OCI-LY7 (cell line): ENCODE measurements around the gene SUSD4. TPM values are rescaled to one million over a fixed set of nuclear protein-coding genes. Genes with fewer than 3 reads are reported as not detected.

Source experiments
- BruUV-seq: library from RNA; stranded (reverse); fragments of 400-500 nt; replicated peaks from 2 replicates; lab custom pipeline; 2021; lab: Mats Ljungman, UMichigan
- CTCF ChIA-PET: fragments of 300-600 bp; sonication (Branson Sonifier 250); formaldehyde crosslinking; loops from one replicate; lab custom pipeline; 2022; ENCODE audit warnings: antibody characterized with exemption; ENCODE audit not compliant: unreplicated experiment; lab: Charles Lee
- POLR2A ChIA-PET: fragments of 300-600 bp; sonication (Branson Sonifier 250); formaldehyde crosslinking; loops from one replicate; lab custom pipeline; 2022; ENCODE audit warnings: antibody characterized with exemption; lab: Charles Lee
- DNase-seq: peaks from one replicate; pipeline ENCODE4 v3.0.0-alpha.2; 2015; ENCODE audit warnings: low spot score
- H2AFZ ChIP-seq: fragments of 200-600 bp; sonication (generic), shearing (Covaris generic); 2 replicates; pipeline ENCODE4 v1.6.1; 2014; ENCODE audit warnings: mild to moderate bottlenecking, antibody characterized with exemption, low read length, moderate library complexity
- H3K27ac ChIP-seq: fragments of 200-600 bp; sonication (generic); 2 replicates; pipeline ENCODE4 v1.5.1; 2014; ENCODE audit warnings: mixed run types, low read depth, mild to moderate bottlenecking, moderate library complexity, low read length, inconsistent platforms; ENCODE audit not compliant: poor library complexity, severe bottlenecking
- H3K36me3 ChIP-seq: fragments of 200-600 bp; sonication (generic); 2 replicates; pipeline ENCODE4 v1.6.1; 2014; ENCODE audit warnings: mild to moderate bottlenecking, antibody characterized with exemption, low read length, moderate library complexity, mixed read lengths; ENCODE audit not compliant: insufficient read depth
- H3K4me1 ChIP-seq: fragments of 200-600 bp; sonication (generic); 2 replicates; pipeline ENCODE4 v1.5.1; 2014; ENCODE audit warnings: mild to moderate bottlenecking, low read length; ENCODE audit not compliant: insufficient read depth, poor library complexity, severe bottlenecking
- H3K4me2 ChIP-seq: fragments of 200-600 bp; sonication (generic); 2 replicates; pipeline ENCODE4 v1.6.1; 2014; ENCODE audit warnings: mild to moderate bottlenecking, low read length
- H3K4me3 ChIP-seq: fragments of 200-600 bp; sonication (generic); 2 replicates; pipeline ENCODE4 v1.5.1; 2014; ENCODE audit warnings: mild to moderate bottlenecking, low read depth, low read length; ENCODE audit not compliant: poor library complexity, severe bottlenecking
- H3K79me2 ChIP-seq: fragments of 200-600 bp; sonication (generic); 2 replicates; pipeline ENCODE4 v1.6.1; 2016; ENCODE audit warnings: low read depth, mild to moderate bottlenecking, low read length, moderate library complexity, mixed read lengths; ENCODE audit not compliant: insufficient read depth
- H3K9me2 ChIP-seq: fragments of 200-600 bp; sonication (generic); 2 replicates; pipeline ENCODE4 v1.6.1; 2016; ENCODE audit warnings: mild to moderate bottlenecking, low read length, mixed read lengths; ENCODE audit not compliant: insufficient read depth
- H3K9me3 ChIP-seq: fragments of 200-600 bp; sonication (generic); 2 replicates; pipeline ENCODE4 v1.6.1; 2014; ENCODE audit warnings: mild to moderate bottlenecking, mixed run types, low read length, mixed read lengths
- H4K20me1 ChIP-seq: fragments of 200-600 bp; sonication (generic); 2 replicates; pipeline ENCODE4 v1.6.1; 2014; ENCODE audit warnings: mild to moderate bottlenecking, antibody characterized with exemption, low read length, moderate library complexity, mixed read lengths; ENCODE audit not compliant: insufficient read depth
- CTCF ChIP-seq: fragments of 200-600 bp; sonication (generic); conservative IDR thresholded peaks from 2 replicates; pipeline ENCODE4 v1.5.1; 2014; ENCODE audit warnings: mild to moderate bottlenecking, antibody characterized with exemption, low read length, moderate library complexity, mixed read lengths
- EZH2phosphoT487 ChIP-seq: fragments of 200-600 bp; sonication (generic); IDR thresholded peaks from 2 replicates; pipeline ENCODE4 v1.6.1; 2018; ENCODE audit warnings: low read depth, borderline replicate concordance, mild to moderate bottlenecking, mixed run types, antibody characterized with exemption, low read length, moderate library complexity, mixed read lengths
- intact Hi-C: fragments of 100-400 bp; cut with micrococcal nuclease; formaldehyde crosslinking; loops from one replicate; pipeline ENCODE4 v1.10.0; 2022; ENCODE audit not compliant: unreplicated experiment
- total RNA-seq, 2 experiments: library from RNA; depleted of rRNA in 1 of 2; stranded (reverse); fragments of >200 nt in 1 of 2; shearing (Covaris generic) in 1 of 2; gene quantifications; 2 replicates each; pipeline ENCODE4 v1.2.3, GENCODE V29; 2014 to 2022

SUSD4 gene
- total RNA-seq, 2 experiments from 2014 or later, result 0.42 TPM; not detected in 1

GRCh38 chr1:223364685-223365382 lies 858 bp upstream of the SUSD4 start:
- intact Hi-C loops, result loop anchor here (10.0 kb wide), 1 partner anchor 480 kb away; the partner anchor contains the start of gene TP53BP2
- no peak overlapping the region for H3K4me2 ChIP-seq
- H4K20me1 ChIP-seq, result no peaks in the 10 kb centered on the region
- H3K79me2 ChIP-seq, result no peaks in the 10 kb centered on the region
- BruUV-seq, result no TSS peak
- H3K4me1 ChIP-seq, result peaks cover 6% of the 10 kb centered on the region
- no peaks in the 10 kb centered on the region for H3K36me3 ChIP-seq
- H3K9me3 ChIP-seq, result no peaks in the 10 kb centered on the region
- H3K9me2 ChIP-seq, result no peaks in the 10 kb centered on the region
- DNase-seq, result no peak
- no peak overlapping the region for H3K4me3 ChIP-seq
- no peak overlapping the region for H2AFZ ChIP-seq
- POLR2A ChIA-PET, result no interaction called here
- CTCF ChIA-PET, result no interaction called here
- H3K27ac ChIP-seq, result no peak overlapping the region
- TF ChIP-seq CTCF, result no peak
- TF ChIP-seq EZH2phosphoT487, result no peak

GRCh38 chr1:223363057-223363855 lies 720 bp downstream of the SUSD4 start:
- H3K4me1 ChIP-seq, result peaks cover 6% of the 10 kb centered on the region
- peak overlapping the region; percentile 82 for H2AFZ ChIP-seq
- no peaks in the 10 kb centered on the region for H4K20me1 ChIP-seq
- intact Hi-C loops, result loop anchor here (10.0 kb wide), 1 partner anchor 482 kb away; the partner anchor contains the start of gene TP53BP2
- H3K36me3 ChIP-seq, result no peaks in the 10 kb centered on the region
- H3K79me2 ChIP-seq, result no peaks in the 10 kb centered on the region
- H3K9me3 ChIP-seq, result no peaks in the 10 kb centered on the region
- no TSS peak for BruUV-seq
- ChIA-PET POLR2A (no interaction called here), CTCF (no interaction called here)
- H3K9me2 ChIP-seq, result no peaks in the 10 kb centered on the region
- no peak for DNase-seq
- TF ChIP-seq CTCF (no peak), EZH2phosphoT487 (no peak)
- H3K4me2 ChIP-seq, result peak overlapping the region; percentile 74
- H3K4me3 ChIP-seq, result peak overlapping the region; percentile 67
- H3K27ac ChIP-seq, result no peak overlapping the region
